Measurements from ENCODE around the gene AIP.

The AIP gene

DNA sequence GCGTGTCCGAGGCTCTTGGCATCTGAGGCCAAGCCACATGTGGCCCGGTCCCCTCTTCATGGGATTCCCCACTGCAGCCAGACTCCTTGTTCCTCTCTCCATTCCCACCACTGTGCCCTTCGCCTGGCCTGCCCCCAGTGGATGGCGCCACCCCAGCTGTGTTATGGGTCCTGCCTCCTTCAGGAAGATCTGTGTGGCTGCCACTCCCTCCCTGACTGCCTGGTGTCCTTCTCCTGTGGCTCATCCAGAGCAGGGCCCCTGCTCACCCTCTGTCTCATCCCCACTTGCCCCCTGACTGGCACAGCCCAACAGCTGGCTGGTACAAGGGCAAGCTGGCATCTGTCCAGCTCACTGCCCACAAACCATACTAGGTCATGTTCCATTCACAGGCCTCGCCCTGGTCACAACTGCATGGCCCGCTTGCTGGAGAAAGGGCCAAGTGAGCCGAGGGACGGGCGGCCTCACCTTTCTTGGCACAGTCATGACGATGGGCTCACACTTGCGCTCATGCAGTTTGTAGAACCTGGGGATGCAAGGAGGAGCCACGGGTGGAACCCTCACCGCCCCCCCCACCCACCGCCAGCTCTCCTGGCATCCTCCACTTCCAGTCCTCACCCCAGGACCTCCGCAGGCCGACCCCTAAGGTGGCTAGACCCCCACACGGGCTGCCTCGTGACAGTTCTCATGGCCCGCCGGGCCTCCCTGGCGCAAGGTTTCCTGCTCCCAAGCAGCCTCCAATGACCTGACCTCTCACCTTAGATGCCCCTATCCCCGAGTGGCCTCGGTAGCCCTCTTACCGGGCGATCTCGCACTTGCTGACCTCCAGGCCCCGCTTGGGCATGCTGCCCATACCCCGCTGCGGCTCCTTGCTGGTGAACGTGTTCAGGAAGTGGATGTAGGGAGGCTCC is 43.3 kb upstream of the AIP start:
- ChIA-PET CTCF (no interaction called here), POLR2A (interaction anchor here (0.7 to 4.0 kb wide), 6 partner anchors 10 to 48 kb away, joined by 3 to 14 read pairs (median 3); partner anchors contain the start of genes AIP, PPP1CA, RAD9A and TMEM134)
- no peak for DNase-seq (ENCODE audit: extremely low spot score)
- TF ChIP-seq SP1 (IDR thresholded peaks at IDR 0.05) (no peak), TARDBP (IDR thresholded peaks at IDR 0.05) (no peak), BHLHE40 (IDR thresholded peaks at IDR 0.05; ENCODE audit: borderline replicate concordance) (no peak), FOXM1 (IDR thresholded peaks at IDR 0.05; ENCODE audit: borderline replicate concordance) (no peak), SUZ12 (IDR thresholded peaks at IDR 0.05) (no peak), L3MBTL2 (conservative IDR thresholded peaks at IDR 0.05) (no peak), ZNF384 (IDR thresholded peaks at IDR 0.05) (no peak), FOXA1 (IDR thresholded peaks at IDR 0.05) (no peak), ARNT (IDR thresholded peaks at IDR 0.05) (no peak), FOXK2 (IDR thresholded peaks at IDR 0.05) (no peak)
- TF ChIP-seq, protein P1, sequence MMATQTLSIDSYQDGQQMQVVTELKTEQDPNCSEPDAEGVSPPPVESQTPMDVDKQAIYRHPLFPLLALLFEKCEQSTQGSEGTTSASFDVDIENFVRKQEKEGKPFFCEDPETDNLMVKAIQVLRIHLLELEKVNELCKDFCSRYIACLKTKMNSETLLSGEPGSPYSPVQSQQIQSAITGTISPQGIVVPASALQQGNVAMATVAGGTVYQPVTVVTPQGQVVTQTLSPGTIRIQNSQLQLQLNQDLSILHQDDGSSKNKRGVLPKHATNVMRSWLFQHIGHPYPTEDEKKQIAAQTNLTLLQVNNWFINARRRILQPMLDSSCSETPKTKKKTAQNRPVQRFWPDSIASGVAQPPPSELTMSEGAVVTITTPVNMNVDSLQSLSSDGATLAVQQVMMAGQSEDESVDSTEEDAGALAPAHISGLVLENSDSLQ (IDR thresholded peaks at IDR 0.05): no peak

DNA sequence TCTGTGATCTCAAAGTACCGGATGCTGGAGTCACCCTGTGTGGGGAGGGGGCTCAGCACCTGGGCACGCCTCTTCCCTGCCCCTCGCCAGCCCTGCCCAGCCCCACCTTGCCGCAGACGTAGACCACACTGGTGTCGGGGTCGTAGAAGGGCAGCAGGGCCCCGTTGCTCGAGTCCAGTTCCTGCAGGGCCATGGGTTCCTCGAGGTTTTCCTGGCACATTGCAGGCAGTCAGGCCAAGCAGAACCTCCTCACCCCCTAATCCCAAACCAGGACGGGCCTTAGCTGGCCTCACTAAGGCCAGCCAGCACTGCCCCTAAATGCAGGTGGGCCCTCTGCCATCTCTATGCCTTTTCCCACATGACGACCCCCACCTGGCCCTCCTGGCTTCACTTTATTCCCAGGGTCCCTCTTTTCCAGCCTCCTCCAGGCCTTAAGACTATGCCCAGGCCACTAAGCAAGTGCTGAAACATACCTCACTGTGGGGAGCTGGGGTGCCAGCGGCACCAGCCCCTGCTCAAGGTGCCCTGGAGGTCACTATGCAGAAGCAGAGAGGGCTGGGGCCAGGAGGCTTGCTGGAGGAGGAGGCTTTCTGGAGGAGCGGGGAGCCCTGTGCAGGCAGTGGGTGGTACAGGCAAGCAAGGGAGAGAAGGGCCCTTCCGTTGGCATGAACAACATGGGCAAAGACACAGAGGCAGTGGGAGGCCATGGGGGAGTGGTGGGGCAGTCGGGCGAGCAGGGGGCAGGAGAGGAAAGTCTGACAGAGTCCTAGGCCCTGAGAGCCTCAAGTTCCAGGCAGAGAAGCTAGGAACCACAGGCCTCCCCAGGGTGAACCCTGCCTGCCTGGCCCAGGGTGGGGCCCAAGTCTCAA is 42.4 kb upstream of the AIP start:
- TF ChIP-seq ELF4 (IDR thresholded peaks at IDR 0.05) (no peak), SUZ12 (IDR thresholded peaks at IDR 0.05) (no peak), CTBP1 (IDR thresholded peaks at IDR 0.05; ENCODE audit: borderline replicate concordance) (no peak), TARDBP (IDR thresholded peaks at IDR 0.05) (no peak), FOXM1 (IDR thresholded peaks at IDR 0.05; ENCODE audit: borderline replicate concordance) (no peak), ZNF384 (IDR thresholded peaks at IDR 0.05) (no peak), LEF1 (IDR thresholded peaks at IDR 0.05; ENCODE audit: borderline replicate concordance) (no peak), BHLHE40 (IDR thresholded peaks at IDR 0.05; ENCODE audit: borderline replicate concordance) (no peak), HDGF (IDR thresholded peaks at IDR 0.05; ENCODE audit: borderline replicate concordance) (no peak), FOXA1 (IDR thresholded peaks at IDR 0.05) (no peak), FOXK2 (IDR thresholded peaks at IDR 0.05) (no peak), L3MBTL2 (conservative IDR thresholded peaks at IDR 0.05) (no peak), NFRKB (IDR thresholded peaks at IDR 0.05) (no peak), SP1 (IDR thresholded peaks at IDR 0.05) (no peak), ARNT (IDR thresholded peaks at IDR 0.05) (no peak)
- TF ChIP-seq, protein P1 (IDR thresholded peaks at IDR 0.05): no peak
- ChIA-PET CTCF (no interaction called here), POLR2A (interaction anchor here (1.0 to 1.5 kb wide), 3 partner anchors 12 to 65 kb away, joined by 3 to 7 read pairs (median 3); partner anchors contain the start of gene RPS6KB2)
- no peak for DNase-seq (ENCODE audit: extremely low spot score)

DNA sequence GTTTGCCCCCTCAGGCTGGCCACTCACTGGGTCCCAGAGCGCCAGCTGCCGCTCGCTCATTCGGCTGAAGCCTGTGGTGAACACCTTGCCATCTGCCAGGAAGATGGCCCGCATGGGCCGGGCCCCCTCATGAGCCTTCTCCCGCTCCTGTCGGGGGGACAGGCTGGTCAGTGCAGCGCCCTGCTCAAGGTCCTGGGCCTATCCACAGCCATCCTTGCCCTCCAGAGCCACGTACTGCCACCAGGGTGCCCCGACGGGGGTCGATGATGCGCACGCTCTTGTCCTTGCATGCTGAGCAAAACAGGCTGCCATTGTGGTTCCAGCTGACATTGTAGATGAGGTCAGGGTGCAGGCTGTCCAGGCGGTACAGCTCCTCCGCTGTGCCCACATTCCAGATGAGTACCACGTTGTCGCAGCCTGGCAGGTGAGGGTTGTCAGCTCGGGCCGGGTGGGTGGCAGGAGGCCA is 41.7 kb upstream of the AIP start:
- ChIA-PET POLR2A (interaction anchor here (0.7 to 1.5 kb wide), 5 partner anchors 13 to 65 kb away, joined by 3 to 7 read pairs (median 3); partner anchors contain the start of genes AIP and RPS6KB2), CTCF (no interaction called here)
- DNase-seq (ENCODE audit: extremely low spot score): no peak
- no peak for TF ChIP-seq BHLHE40 (IDR thresholded peaks at IDR 0.05; ENCODE audit: borderline replicate concordance)
- no peak for TF ChIP-seq NFRKB (IDR thresholded peaks at IDR 0.05)
- no peak for TF ChIP-seq L3MBTL2 (conservative IDR thresholded peaks at IDR 0.05)
- no peak for TF ChIP-seq FOXM1 (IDR thresholded peaks at IDR 0.05; ENCODE audit: borderline replicate concordance)
- no peak for TF ChIP-seq ELF4 (IDR thresholded peaks at IDR 0.05)
- TF ChIP-seq ARNT (IDR thresholded peaks at IDR 0.05): no peak
- no peak for TF ChIP-seq FOXA1 (IDR thresholded peaks at IDR 0.05)

- CTCF ChIA-PET: no interaction called here
- TF ChIP-seq LEF1 (IDR thresholded peaks at IDR 0.05; ENCODE audit: borderline replicate concordance) (no peak), L3MBTL2 (conservative IDR thresholded peaks at IDR 0.05) (no peak), FOXK2 (IDR thresholded peaks at IDR 0.05) (no peak), TARDBP (IDR thresholded peaks at IDR 0.05) (no peak), NFRKB (IDR thresholded peaks at IDR 0.05) (no peak)
- TF ChIP-seq, protein P1 (IDR thresholded peaks at IDR 0.05): no peak
- POLR2A ChIA-PET: interaction anchor here (0.7 to 1.5 kb wide), 4 partner anchors 13 to 41 kb away, joined by 3 to 7 read pairs (median 4); partner anchors contain the start of genes AIP and RPS6KB2
- no peak for DNase-seq (ENCODE audit: extremely low spot score)
Observed at GRCh38 chr11:67441731-67442351, 41.0 kb upstream of the AIP start.

Data from HEK293T (cell line).